ENCODE results near the gene MEF2C. TPM values are rescaled to one million over a fixed set of nuclear protein-coding genes. Genes with fewer than 3 reads are reported as not detected.

Gene MEF2C
- 0.02 to 0.03 TPM (median 0.03 TPM) in 3 of 5 replicates, not detected in the others for total RNA-seq (2022; extraction: Qiagen RNA extraction)

DNA sequence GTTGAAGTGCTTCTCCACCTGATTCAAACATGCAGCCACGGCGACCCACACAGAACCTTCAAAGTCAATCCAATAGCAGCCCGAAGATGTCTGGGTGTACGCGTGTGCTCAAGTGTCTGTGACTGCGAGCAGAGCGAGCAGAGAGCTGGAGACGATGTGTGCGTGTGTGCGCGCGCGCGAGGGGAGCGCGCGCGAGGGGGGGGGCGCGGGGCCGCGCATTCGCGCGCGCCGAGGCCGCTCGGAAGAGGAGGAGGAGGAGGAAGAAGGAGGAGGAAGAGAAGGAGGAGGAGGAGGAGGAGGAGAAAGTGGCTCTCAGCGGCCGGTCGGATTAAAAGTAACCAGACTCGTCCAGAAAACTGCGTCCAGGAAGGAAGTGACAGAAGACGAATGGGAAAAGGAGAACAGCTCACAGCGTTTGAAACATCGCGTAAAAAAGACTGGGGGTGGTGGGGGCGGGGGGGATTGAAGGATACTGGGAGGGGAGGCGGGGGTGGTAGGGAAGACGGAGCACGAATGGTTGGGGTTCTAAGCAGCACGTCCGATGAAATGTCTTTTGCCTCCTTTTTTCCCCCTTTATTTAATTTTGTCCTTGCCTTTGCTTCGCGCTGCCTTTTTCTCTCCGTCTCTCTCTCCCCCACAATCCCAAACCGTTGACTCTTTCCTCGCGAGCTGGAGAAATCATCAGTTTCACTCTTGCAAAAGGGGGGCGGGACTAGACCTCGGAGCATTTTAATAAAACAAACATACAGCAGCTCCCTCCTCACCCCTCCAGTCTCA, at the start of gene MEF2C:
MEF2C (minus strand) TSS at position 126 of the 777 bp plus-strand sequence. CDS start 59,396 bp downstream, outside the sequence.

